HEK293 (cell line): ENCODE measurements around the gene HOXC11.

Experiments
- ZBTB1 ChIP-seq: fragments of 450-650 bp; formaldehyde crosslinking; IDR thresholded peaks from 2 replicates; pipeline ENCODE4 v1.5.1; 2016; ENCODE audit warnings: missing biosample characterization, missing genetic modification characterization
- TF ChIP-seq, protein P1 (sequence below): fragments of 450-650 bp; IDR thresholded peaks from 2 replicates; pipeline ENCODE4 v1.5.1; 2018; ENCODE audit warnings: missing biosample characterization, missing genetic modification characterization
- TF ChIP-seq, protein P2 (sequence below): fragments of 450-650 bp; formaldehyde crosslinking; IDR thresholded peaks from 2 replicates; pipeline ENCODE4 v1.5.1; 2016; ENCODE audit warnings: missing biosample characterization, missing genetic modification characterization

DNA sequence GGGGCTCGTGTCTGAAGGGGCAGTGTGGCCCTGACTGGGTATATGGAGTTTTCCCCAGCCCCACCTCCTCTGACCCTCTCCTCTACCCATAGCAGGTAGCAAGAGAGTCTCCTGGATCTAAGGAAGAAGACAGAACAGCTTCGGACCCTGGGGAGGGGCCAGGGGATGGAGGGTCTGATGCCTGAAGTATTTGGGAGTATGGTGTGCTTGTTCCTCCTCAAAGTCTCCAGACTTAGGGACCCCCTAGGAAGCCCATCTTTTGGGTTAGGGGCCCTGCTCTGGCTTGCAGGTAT, 35.3 kb downstream of the HOXC11 start:
- TF ChIP-seq, protein P1, sequence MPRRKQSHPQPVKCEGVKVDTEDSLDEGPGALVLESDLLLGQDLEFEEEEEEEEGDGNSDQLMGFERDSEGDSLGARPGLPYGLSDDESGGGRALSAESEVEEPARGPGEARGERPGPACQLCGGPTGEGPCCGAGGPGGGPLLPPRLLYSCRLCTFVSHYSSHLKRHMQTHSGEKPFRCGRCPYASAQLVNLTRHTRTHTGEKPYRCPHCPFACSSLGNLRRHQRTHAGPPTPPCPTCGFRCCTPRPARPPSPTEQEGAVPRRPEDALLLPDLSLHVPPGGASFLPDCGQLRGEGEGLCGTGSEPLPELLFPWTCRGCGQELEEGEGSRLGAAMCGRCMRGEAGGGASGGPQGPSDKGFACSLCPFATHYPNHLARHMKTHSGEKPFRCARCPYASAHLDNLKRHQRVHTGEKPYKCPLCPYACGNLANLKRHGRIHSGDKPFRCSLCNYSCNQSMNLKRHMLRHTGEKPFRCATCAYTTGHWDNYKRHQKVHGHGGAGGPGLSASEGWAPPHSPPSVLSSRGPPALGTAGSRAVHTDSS (tag by site-specific recombination), result no peak
- TF ChIP-seq, protein P2, sequence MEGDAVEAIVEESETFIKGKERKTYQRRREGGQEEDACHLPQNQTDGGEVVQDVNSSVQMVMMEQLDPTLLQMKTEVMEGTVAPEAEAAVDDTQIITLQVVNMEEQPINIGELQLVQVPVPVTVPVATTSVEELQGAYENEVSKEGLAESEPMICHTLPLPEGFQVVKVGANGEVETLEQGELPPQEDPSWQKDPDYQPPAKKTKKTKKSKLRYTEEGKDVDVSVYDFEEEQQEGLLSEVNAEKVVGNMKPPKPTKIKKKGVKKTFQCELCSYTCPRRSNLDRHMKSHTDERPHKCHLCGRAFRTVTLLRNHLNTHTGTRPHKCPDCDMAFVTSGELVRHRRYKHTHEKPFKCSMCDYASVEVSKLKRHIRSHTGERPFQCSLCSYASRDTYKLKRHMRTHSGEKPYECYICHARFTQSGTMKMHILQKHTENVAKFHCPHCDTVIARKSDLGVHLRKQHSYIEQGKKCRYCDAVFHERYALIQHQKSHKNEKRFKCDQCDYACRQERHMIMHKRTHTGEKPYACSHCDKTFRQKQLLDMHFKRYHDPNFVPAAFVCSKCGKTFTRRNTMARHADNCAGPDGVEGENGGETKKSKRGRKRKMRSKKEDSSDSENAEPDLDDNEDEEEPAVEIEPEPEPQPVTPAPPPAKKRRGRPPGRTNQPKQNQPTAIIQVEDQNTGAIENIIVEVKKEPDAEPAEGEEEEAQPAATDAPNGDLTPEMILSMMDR (tag by site-specific recombination), result no peak
- no peak for TF ChIP-seq ZBTB1 (tag by site-specific recombination)
